Calu3 (cell line): ENCODE measurements around the gene ARHGEF7. TPM values are rescaled to one million over a fixed set of nuclear protein-coding genes. Genes with fewer than 3 reads are reported as not detected.

Experiments used
- BruUV-seq: library from RNA; stranded (reverse); fragments of 400-500 nt; replicated peaks from 2 replicates; lab custom pipeline; 2021; lab: Mats Ljungman, UMichigan
- CTCF ChIA-PET: fragments of 300-600 bp; sonication (Branson Sonifier 250); formaldehyde crosslinking; loops from one replicate; lab custom pipeline; 2022; ENCODE audit warnings: antibody characterized with exemption; lab: Charles Lee
- DNase-seq: peaks from one replicate; pipeline ENCODE4 v3.0.0; 2022
- H3K27ac Mint-ChIP-seq: one replicate; pipeline ENCODE4 v1.8.0; 2022; ENCODE audit warnings: mixed read lengths; ENCODE audit not compliant: unreplicated experiment
- H3K27me3 Mint-ChIP-seq: one replicate; pipeline ENCODE4 v1.8.0; 2022; ENCODE audit warnings: mixed read lengths; ENCODE audit not compliant: unreplicated experiment
- H3K36me3 Mint-ChIP-seq: one replicate; pipeline ENCODE4 v1.8.0; 2022; ENCODE audit warnings: mild to moderate bottlenecking, moderate library complexity, mixed read lengths; ENCODE audit not compliant: insufficient read depth, unreplicated experiment
- H3K4me1 Mint-ChIP-seq: one replicate; pipeline ENCODE4 v1.8.0; 2022; ENCODE audit warnings: mild to moderate bottlenecking, low read depth, mixed read lengths; ENCODE audit not compliant: unreplicated experiment
- H3K4me3 Mint-ChIP-seq: one replicate; pipeline ENCODE4 v1.8.0; 2022; ENCODE audit warnings: mild to moderate bottlenecking, low read depth, moderate library complexity, mixed read lengths; ENCODE audit not compliant: unreplicated experiment
- H3K9me3 Mint-ChIP-seq: one replicate; pipeline ENCODE4 v1.8.0; 2022; ENCODE audit warnings: low read depth, mixed read lengths; ENCODE audit not compliant: unreplicated experiment
- intact Hi-C: fragments of 100-400 bp; cut with micrococcal nuclease; formaldehyde crosslinking; loops from one replicate; pipeline ENCODE4 v1.10.0; 2022; ENCODE audit not compliant: unreplicated experiment
- total RNA-seq: library from RNA; stranded (reverse); gene quantifications from 2 replicates; pipeline ENCODE4 v1.2.3, GENCODE V29; 2022
- TF ChIP-seq, protein P1 (sequence below): fragments of 200-600 bp; IDR thresholded peaks from one replicate; pipeline ENCODE4 v1.8.0; 2022; ENCODE audit warnings: antibody characterized with exemption; ENCODE audit not compliant: unreplicated experiment

ARHGEF7 gene
- total RNA-seq, 1 experiment from 2014 or later: 17.7 TPM

DNA sequence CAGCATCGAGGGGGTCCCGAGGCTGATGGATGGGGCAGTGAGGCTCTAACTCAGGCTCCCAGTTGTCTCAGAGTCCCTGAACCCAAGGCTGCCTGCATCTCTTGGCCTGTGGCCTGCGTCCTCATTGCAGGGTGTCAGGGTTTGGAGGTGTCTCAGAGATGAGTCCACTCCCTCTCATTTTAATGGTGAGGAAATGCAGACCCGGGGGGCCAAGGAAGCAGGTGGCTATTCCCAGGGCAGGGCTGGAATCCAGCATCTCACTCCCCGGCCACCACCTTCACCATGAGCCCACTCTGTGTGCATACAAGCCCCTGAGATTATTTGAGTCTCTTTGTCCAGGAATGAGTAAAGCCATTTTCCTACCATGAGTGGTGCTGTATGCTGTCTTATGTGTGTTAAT is 226.8 kb downstream of the ARHGEF7 start:
- Mint-ChIP-seq H3K4me1 (no peaks in the 10 kb centered on the region), H3K9me3 (no peaks in the 10 kb centered on the region), H3K27me3 (no peaks in the 10 kb centered on the region), H3K36me3 (no peaks in the 10 kb centered on the region), H3K4me3 (no peak overlapping the region), H3K27ac (no peak overlapping the region)
- CTCF ChIA-PET: no interaction called here
- no TSS peak for BruUV-seq
- no peak for DNase-seq
- TF ChIP-seq, protein P1, sequence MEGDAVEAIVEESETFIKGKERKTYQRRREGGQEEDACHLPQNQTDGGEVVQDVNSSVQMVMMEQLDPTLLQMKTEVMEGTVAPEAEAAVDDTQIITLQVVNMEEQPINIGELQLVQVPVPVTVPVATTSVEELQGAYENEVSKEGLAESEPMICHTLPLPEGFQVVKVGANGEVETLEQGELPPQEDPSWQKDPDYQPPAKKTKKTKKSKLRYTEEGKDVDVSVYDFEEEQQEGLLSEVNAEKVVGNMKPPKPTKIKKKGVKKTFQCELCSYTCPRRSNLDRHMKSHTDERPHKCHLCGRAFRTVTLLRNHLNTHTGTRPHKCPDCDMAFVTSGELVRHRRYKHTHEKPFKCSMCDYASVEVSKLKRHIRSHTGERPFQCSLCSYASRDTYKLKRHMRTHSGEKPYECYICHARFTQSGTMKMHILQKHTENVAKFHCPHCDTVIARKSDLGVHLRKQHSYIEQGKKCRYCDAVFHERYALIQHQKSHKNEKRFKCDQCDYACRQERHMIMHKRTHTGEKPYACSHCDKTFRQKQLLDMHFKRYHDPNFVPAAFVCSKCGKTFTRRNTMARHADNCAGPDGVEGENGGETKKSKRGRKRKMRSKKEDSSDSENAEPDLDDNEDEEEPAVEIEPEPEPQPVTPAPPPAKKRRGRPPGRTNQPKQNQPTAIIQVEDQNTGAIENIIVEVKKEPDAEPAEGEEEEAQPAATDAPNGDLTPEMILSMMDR: no peak
- intact Hi-C loops: no loop called here

DNA sequence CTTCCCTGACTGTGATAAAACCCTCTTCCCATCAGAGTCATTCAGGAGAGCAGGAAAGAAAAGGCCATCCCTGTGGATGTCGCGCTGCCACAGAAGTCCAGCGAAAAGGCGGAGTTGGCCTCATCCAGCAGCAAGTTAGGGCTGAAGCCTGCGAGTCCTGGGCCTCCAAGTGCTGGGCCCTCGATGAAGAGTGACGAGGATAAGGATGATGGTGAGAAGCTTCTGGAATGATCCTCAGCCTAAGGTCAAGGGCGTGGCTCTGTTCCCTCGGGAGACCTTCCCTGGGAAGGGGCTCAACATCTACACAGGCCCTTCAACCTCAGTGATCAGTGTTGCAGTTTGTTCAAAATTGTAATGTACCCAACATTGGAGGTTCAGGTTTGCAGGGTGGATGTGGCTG is 227.6 kb downstream of the ARHGEF7 start:
- Mint-ChIP-seq H3K4me1 (no peaks in the 10 kb centered on the region), H3K27me3 (no peaks in the 10 kb centered on the region), H3K4me3 (no peak overlapping the region), H3K36me3 (no peaks in the 10 kb centered on the region), H3K9me3 (no peaks in the 10 kb centered on the region), H3K27ac (no peak overlapping the region)
- intact Hi-C loops: no loop called here
- no peak for DNase-seq
- no TSS peak for BruUV-seq
- CTCF ChIA-PET: no interaction called here
- TF ChIP-seq, protein P1: no peak

GRCh38 chr13:111343186-111343805 is 228.2 kb downstream of the ARHGEF7 start:
- Mint-ChIP-seq H3K4me3 (no peak overlapping the region), H3K4me1 (no peaks in the 10 kb centered on the region), H3K27me3 (no peaks in the 10 kb centered on the region), H3K36me3 (no peaks in the 10 kb centered on the region), H3K27ac (no peak overlapping the region), H3K9me3 (no peaks in the 10 kb centered on the region)
- CTCF ChIA-PET: no interaction called here
- no TSS peak for BruUV-seq
- TF ChIP-seq, protein P1: no peak
- no peak for DNase-seq
- intact Hi-C loops: no loop called here

GRCh38 chr13:111344471-111345191 is 229.5 kb downstream of the ARHGEF7 start:
- Mint-ChIP-seq H3K36me3 (no peaks in the 10 kb centered on the region), H3K9me3 (no peaks in the 10 kb centered on the region), H3K27me3 (no peaks in the 10 kb centered on the region), H3K27ac (no peak overlapping the region), H3K4me1 (no peaks in the 10 kb centered on the region), H3K4me3 (no peak overlapping the region)
- no TSS peak for BruUV-seq
- DNase-seq: no peak
- CTCF ChIA-PET: no interaction called here
- TF ChIP-seq, protein P1: no peak
- intact Hi-C loops: no loop called here
